T-cell (primary cell): Measurements from ENCODE around the gene OPN3. TPM values are rescaled to one million over a fixed set of nuclear protein-coding genes. Genes with fewer than 3 reads are reported as not detected.

Source experiments
- ATAC-seq, 4 experiments: fragments of 200-7000 bp in 3 of 4; fragments of 150-1000 bp in 1 of 4; cut with Tn5 transposase; replicated peaks in 1 of 4; 1 replicate in 3 of 4; 2 replicates in 1 of 4; pipeline ENCODE4 v1.10.0; 2021; ENCODE audit warnings: moderate library complexity in 3 of 4, mild to moderate bottlenecking in 2 of 4, moderate number of reproducible peaks in 1 of 4
- CTCF ChIA-PET, 2 donors: fragments of 300-600 bp; sonication (Branson Sonifier 250); formaldehyde crosslinking; loops; one replicate each; lab custom pipeline; 2022; ENCODE audit warnings: antibody characterized with exemption in 2 of 2; lab: Charles Lee
- POLR2A ChIA-PET, 2 donors: fragments of 300-600 bp; sonication (Branson Sonifier 250); formaldehyde crosslinking; loops; one replicate each; lab custom pipeline; 2022; ENCODE audit warnings: antibody characterized with exemption in 2 of 2; lab: Charles Lee
- DNase-seq, 35 experiments: peaks; one replicate each; pipeline versions ENCODE4 v3.0.0 to v3.0.0-alpha.2; 2013 to 2023
- H3K27ac ChIP-seq: one replicate; pipeline ENCODE4 v1.5.1; 2013; ENCODE audit warnings: low read length
- H3K27me3 ChIP-seq, 2 experiments: replicated peaks in 1 of 2; 1 replicate in 1 of 2; 2 replicates in 1 of 2; pipeline versions ENCODE4 v1.6.1 to v1.7.0; 2013; ENCODE audit warnings: low read length in 1 of 2, mixed read lengths in 1 of 2; ENCODE audit not compliant: control insufficient read depth in 2 of 2, insufficient read depth in 2 of 2; ENCODE audit errors: extremely low read depth in 1 of 2
- H3K36me3 ChIP-seq, 2 donors: 1 replicate in 1 of 2; 2 replicates in 1 of 2; pipeline versions ENCODE4 v1.6.1 to v1.7.0; 2013; ENCODE audit warnings: low read length in 1 of 2; ENCODE audit not compliant: control insufficient read depth in 2 of 2, insufficient read depth in 1 of 2; ENCODE audit errors: extremely low read depth in 1 of 2
- H3K4me1 ChIP-seq, 2 experiments: 1 replicate in 1 of 2; 2 replicates in 1 of 2; pipeline versions ENCODE4 v1.6.1 to v1.7.0; 2013; ENCODE audit warnings: low read length in 2 of 2, mixed read lengths in 1 of 2; ENCODE audit not compliant: insufficient read depth in 2 of 2, control insufficient read depth in 1 of 2; ENCODE audit errors: extremely low read depth in 1 of 2
- H3K4me3 ChIP-seq, 2 donors: 1 replicate in 1 of 2; 2 replicates in 1 of 2; pipeline versions ENCODE4 v1.5.1 to v1.7.0; 2013; ENCODE audit warnings: mild to moderate bottlenecking in 2 of 2, low read length in 1 of 2, moderate library complexity in 1 of 2; ENCODE audit not compliant: control insufficient read depth in 1 of 2; ENCODE audit errors: extremely low read depth in 1 of 2
- H3K9me3 ChIP-seq: 2 replicates; pipeline ENCODE4 v1.7.0; 2013
- H3K27ac Mint-ChIP-seq, 2 donors: one replicate each; pipeline ENCODE4 v1.8.0; 2020 to 2021; ENCODE audit warnings: mild to moderate bottlenecking in 2 of 2, mixed read lengths in 2 of 2
- H3K27me3 Mint-ChIP-seq, 2 donors: one replicate each; pipeline ENCODE4 v1.8.0; 2021 to 2022; ENCODE audit warnings: mixed read lengths in 2 of 2
- H3K36me3 Mint-ChIP-seq: one replicate; pipeline ENCODE4 v1.8.0; 2021; ENCODE audit warnings: mixed read lengths
- H3K4me1 Mint-ChIP-seq, 3 donors: one replicate each; pipeline ENCODE4 v1.8.0; 2020 to 2022; ENCODE audit warnings: mixed read lengths in 3 of 3, mild to moderate bottlenecking in 1 of 3
- H3K4me3 Mint-ChIP-seq, 3 donors: one replicate each; pipeline ENCODE4 v1.8.0; 2020 to 2022; ENCODE audit warnings: mild to moderate bottlenecking in 3 of 3, mixed read lengths in 3 of 3, moderate library complexity in 3 of 3
- H3K9me3 Mint-ChIP-seq, 3 donors: one replicate each; pipeline ENCODE4 v1.8.0; 2020 to 2022; ENCODE audit warnings: mixed read lengths in 3 of 3
- WGBS: methylation state at CpG from one replicate; pipeline ENCODE4 v1.1.5; 2013; ENCODE audit warnings: missing lambda C conversion rate; ENCODE audit not compliant: insufficient coverage; 5-methylcytosine and 5-hydroxymethylcytosine counted together
- total RNA-seq, 35 experiments: library from RNA in 6 of 35; stranded (reverse) in 6 of 35; fragments of 120-200 nt in 1 of 35; gene quantifications; one replicate each; pipeline versions ENCODE4 v1.2.1 to v1.2.4 and lab custom pipeline; 2013 to 2026

OPN3 gene
- total RNA-seq, 5 donors from 2014 or later (not counting 1 experiment from before 2014, with no cell fraction given), result 4.1 to 8.8 (median 7.3) TPM

DNA sequence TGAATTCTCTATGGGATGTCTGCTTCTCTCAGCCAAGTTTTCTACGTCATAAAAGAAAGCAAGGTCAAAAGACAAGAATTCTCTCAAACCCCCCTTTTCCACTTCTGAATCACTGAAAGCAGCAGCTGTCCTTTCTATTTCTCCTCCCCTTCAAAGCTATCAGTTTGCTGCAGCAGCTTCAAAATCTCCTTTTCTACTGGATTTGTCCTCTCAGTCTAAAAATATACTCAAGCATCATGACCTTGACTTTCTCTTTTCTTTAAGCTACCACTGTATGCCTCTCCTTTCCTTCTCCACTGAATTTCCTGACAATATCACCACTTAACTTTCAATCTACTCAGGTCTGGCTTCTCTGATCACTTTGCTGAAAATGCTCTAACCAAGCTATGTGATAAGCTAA, 13.8 kb upstream of the OPN3 start:
- Mint-ChIP-seq H3K36me3 (peaks cover under 1% of the 10 kb centered on the region), H3K27ac (no peak overlapping the region), H3K9me3 (peaks cover 0 to 5% (median 0%) of the 10 kb centered on the region in 3 donors), H3K4me1 (no peaks in the 10 kb centered on the region), H3K4me3 (no peak overlapping the region), H3K27me3 (peaks cover 5 to 19% of the 10 kb centered on the region in 2 donors)
- 100% methylated on average over 1 of the region's 1 CpG for WGBS
- Histone ChIP-seq H3K36me3 (no peaks in the 10 kb centered on the region), H3K27me3 (no peaks in the 10 kb centered on the region), H3K9me3 (no peaks in the 10 kb centered on the region), H3K4me3 (no peak overlapping the region), H3K27ac (no peak overlapping the region), H3K4me1 (no peaks in the 10 kb centered on the region)
- ChIA-PET CTCF (interaction anchor here (0.6 to 1.1 kb wide), 2 partner anchors 43 to 56 kb away, joined by 3 read pairs; no protein-coding TSS in a partner anchor), POLR2A (interaction anchor here in 1 of 2 donors (0.6 kb wide), 1 partner anchor 37 kb away, joined by 4 read pairs; no protein-coding TSS in a partner anchor)
- DNase-seq (no peak), ATAC-seq (no peak)

DNA sequence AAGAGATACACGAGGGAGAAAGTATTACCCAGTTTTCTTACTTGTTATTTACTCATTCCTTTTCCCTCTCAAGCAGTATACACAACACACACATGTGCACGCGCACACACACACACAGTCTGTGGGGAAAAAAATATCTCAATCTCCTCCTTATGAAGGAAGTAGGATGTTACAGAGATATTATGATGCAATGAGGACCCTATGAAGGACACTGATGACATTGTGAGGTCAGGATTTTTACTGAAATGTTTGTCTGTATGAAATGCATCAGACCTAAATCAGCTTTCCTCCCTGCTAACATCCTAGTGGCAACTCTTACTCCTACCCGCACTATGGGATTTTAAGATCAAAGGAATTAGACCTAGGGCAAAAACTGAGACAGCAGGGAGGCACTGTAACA, 11.8 kb upstream of the OPN3 start, which contains the start of gene WDR64:
Gene WDR64, plus strand, starts transcription at position 270 of the 400 bp plus-strand sequence. CDS start 204 bp downstream, outside the sequence.
- Mint-ChIP-seq H3K36me3 (no peaks in the 10 kb centered on the region), H3K4me1 (no peaks in the 10 kb centered on the region), H3K9me3 (peaks cover 0 to 5% (median 0%) of the 10 kb centered on the region in 3 donors), H3K27ac (no peak within 1 kb of the TSS), H3K27me3 (peaks cover 0 to 14% of the 10 kb centered on the region in 2 donors), H3K4me3 (no peak within 1 kb of the TSS)
- no peak within 1 kb of the TSS for H3K4me3 ChIP-seq
- no peak for ATAC-seq
- ChIA-PET POLR2A (interaction anchor here in 1 of 2 donors (0.6 kb wide), 1 partner anchor 9 kb away, joined by 5 read pairs; no protein-coding TSS in a partner anchor), CTCF (no interaction called here)
- DNase-seq, result no peak
- no peak within 1 kb of the TSS for H3K27ac ChIP-seq
- WGBS, result no CpG with 5 or more reads among the region's 4 CpGs
- H3K36me3 ChIP-seq, result no peaks in the 10 kb centered on the region
- no peaks in the 10 kb centered on the region for H3K9me3 ChIP-seq
- H3K4me1 ChIP-seq, result no peaks in the 10 kb centered on the region
- H3K27me3 ChIP-seq, result no peaks in the 10 kb centered on the region

DNA sequence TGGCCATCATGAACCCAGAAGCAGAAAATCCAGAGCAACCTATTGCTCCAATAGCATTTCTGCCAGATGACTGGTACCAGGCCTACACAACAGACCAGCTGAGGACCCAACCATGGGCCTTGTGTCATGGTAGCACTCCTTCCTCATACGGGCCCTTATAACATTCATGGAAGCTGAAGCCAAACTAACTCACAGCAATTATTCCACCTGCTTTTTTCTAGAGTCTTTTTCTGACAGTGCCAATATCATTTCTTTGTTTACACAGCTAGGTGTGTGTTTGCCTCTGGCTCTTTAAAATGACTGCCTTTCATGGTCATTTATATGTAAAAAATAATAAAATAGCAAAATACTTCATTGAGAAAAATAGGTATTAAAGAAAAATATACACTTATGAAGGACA, 8.0 kb upstream of the OPN3 start:
- H3K36me3 Mint-ChIP-seq, result no peaks in the 10 kb centered on the region
- H3K4me3 Mint-ChIP-seq, result no peak overlapping the region
- no peak for ATAC-seq
- CTCF ChIA-PET, result no interaction called here
- peaks cover 0 to 5% (median 2%) of the 10 kb centered on the region in 3 donors for H3K9me3 Mint-ChIP-seq
- peaks cover 0 to 3% (median 0%) of the 10 kb centered on the region in 3 donors for H3K4me1 Mint-ChIP-seq
- H3K27ac ChIP-seq, result no peak overlapping the region
- no peak overlapping the region for H3K4me3 ChIP-seq
- no peak overlapping the region for H3K27ac Mint-ChIP-seq
- DNase-seq, result no peak
- no peaks in the 10 kb centered on the region for H3K4me1 ChIP-seq
- H3K27me3 ChIP-seq, result no peaks in the 10 kb centered on the region
- peaks cover 0 to 4% of the 10 kb centered on the region in 2 donors for H3K27me3 Mint-ChIP-seq
- no peaks in the 10 kb centered on the region for H3K36me3 ChIP-seq
- POLR2A ChIA-PET, result no interaction called here
- 100% methylated on average over 1 of the region's 1 CpG for WGBS
- no peaks in the 10 kb centered on the region for H3K9me3 ChIP-seq

DNA sequence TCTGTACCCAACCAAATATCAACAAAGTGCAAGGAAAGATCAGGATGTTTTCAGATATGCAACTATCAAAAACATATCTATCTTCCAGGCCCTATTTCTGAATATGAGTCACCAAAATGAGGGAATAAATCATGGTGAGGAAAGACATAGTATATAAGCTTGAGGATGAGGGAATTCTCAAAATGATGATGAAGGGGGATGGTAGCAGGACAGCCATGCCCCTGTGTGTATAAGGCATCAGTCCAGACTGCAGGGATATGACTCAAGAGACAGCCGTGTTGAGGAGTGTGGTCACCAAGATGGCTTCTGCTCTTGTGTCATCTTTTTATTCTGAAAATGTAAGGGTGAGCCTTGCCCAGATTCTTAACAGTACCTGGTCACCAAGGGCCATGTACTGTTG, 7.5 kb upstream of the OPN3 start:
- H3K4me1 Mint-ChIP-seq, result peaks cover 0 to 3% (median 0%) of the 10 kb centered on the region in 3 donors
- no peak overlapping the region for H3K27ac Mint-ChIP-seq
- DNase-seq (no peak), ATAC-seq (no peak)
- H3K27ac ChIP-seq, result no peak overlapping the region
- ChIA-PET POLR2A (no interaction called here), CTCF (no interaction called here)
- no peaks in the 10 kb centered on the region for H3K4me1 ChIP-seq
- H3K4me3 ChIP-seq, result no peak overlapping the region
- H3K36me3 Mint-ChIP-seq, result no peaks in the 10 kb centered on the region
- no CpG with 5 or more reads among the region's 1 CpG for WGBS
- H3K27me3 Mint-ChIP-seq, result peaks cover 0 to 4% of the 10 kb centered on the region in 2 donors
- H3K9me3 Mint-ChIP-seq, result peaks cover under 1 to 5% (median 3%) of the 10 kb centered on the region in 3 donors
- H3K27me3 ChIP-seq, result no peaks in the 10 kb centered on the region
- no peaks in the 10 kb centered on the region for H3K36me3 ChIP-seq
- H3K4me3 Mint-ChIP-seq, result no peak overlapping the region
- H3K9me3 ChIP-seq, result no peaks in the 10 kb centered on the region

DNA sequence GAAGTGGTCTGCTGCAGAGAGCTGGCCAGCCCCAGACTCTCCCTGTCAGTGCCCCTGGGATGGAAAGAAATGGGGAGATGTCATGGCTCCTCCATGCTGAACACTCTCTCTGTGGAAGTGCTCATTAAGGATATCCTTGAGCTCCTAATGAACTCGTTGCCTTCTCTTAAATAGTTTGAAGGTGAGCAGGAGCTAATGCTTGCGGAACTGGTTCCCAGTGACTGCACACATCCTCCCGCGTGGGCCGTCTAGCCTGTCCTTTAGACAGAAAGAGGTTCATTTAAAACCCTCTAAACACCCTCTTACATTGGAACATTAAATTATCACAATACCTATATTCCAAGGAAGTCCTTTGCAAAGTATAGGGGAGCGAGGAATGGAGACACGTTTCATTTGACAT, 6.0 kb upstream of the OPN3 start:
- Histone ChIP-seq H3K9me3 (no peaks in the 10 kb centered on the region), H3K4me1 (no peaks in the 10 kb centered on the region), H3K27ac (no peak overlapping the region), H3K27me3 (no peaks in the 10 kb centered on the region), H3K4me3 (no peak overlapping the region), H3K36me3 (no peaks in the 10 kb centered on the region)
- ATAC-seq (no peak), DNase-seq (no peak)
- H3K36me3 Mint-ChIP-seq, result no peaks in the 10 kb centered on the region
- no peak overlapping the region for H3K27ac Mint-ChIP-seq
- peaks cover 0 to 4% of the 10 kb centered on the region in 2 donors for H3K27me3 Mint-ChIP-seq
- peaks cover 0 to 3% (median 0%) of the 10 kb centered on the region in 3 donors for H3K4me1 Mint-ChIP-seq
- no peak overlapping the region for H3K4me3 Mint-ChIP-seq
- H3K9me3 Mint-ChIP-seq, result peaks cover 4 to 12% (median 12%) of the 10 kb centered on the region in 3 donors
- ChIA-PET POLR2A (interaction anchor here in 1 of 2 donors (0.5 kb wide), 1 partner anchor 35 kb away, joined by 17 read pairs; no protein-coding TSS in a partner anchor), CTCF (interaction anchor here in 1 of 2 donors (0.7 kb wide), 1 partner anchor 17 kb away, joined by 3 read pairs; no protein-coding TSS in a partner anchor)
- WGBS, result 83% methylated on average over 2 of the region's 7 CpGs

DNA sequence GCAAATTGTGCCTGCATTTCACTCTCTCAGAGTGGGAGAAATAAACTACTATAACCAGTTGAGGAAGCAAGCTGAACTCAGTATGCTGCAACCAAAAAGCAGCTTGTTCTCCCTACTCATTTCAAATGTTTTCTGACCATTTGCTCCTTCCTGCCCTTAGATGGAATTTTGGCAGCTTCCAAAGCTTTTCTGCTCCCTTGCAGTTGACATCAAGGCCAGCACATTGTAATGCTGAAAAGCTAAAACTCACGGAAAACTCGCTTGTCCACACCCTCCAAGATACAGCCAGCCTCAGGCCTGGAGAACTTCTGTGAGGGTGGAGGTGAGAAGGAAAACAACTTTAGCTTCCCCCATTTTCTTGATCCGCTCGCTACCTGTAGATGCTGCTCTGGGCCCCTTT, 5.0 kb upstream of the OPN3 start:
- Histone ChIP-seq H3K9me3 (no peaks in the 10 kb centered on the region), H3K36me3 (no peaks in the 10 kb centered on the region), H3K27ac (no peak overlapping the region), H3K4me1 (peaks cover 0 to 6% of the 10 kb centered on the region in 2 experiments), H3K4me3 (no peak overlapping the region), H3K27me3 (no peaks in the 10 kb centered on the region)
- ATAC-seq (no peak), DNase-seq (no peak)
- ChIA-PET POLR2A (interaction anchor here in 1 of 2 donors (0.6 kb wide), 1 partner anchor 1635 kb away, joined by 3 read pairs; no protein-coding TSS in a partner anchor), CTCF (interaction anchor here in 1 of 2 donors (1.3 kb wide), 1 partner anchor 35 kb away, joined by 3 read pairs; no protein-coding TSS in a partner anchor)
- Mint-ChIP-seq H3K9me3 (peaks cover 4 to 12% (median 12%) of the 10 kb centered on the region in 3 donors), H3K27me3 (no peaks in the 10 kb centered on the region), H3K4me3 (no peak overlapping the region), H3K27ac (no peak overlapping the region), H3K36me3 (no peaks in the 10 kb centered on the region), H3K4me1 (peaks cover 7% of the 10 kb centered on the region in 3 donors)
- no CpG with 5 or more reads among the region's 4 CpGs for WGBS
